GM18868 (cell line): Measurements from ENCODE around the gene VPS16.

Experiments used
- ATAC-seq: cut with Tn5 transposase; IDR thresholded peaks from one replicate; pipeline ENCODE4 v1.9.1; 2021; ENCODE audit warnings: mild to moderate bottlenecking, moderate library complexity; ENCODE audit not compliant: unreplicated experiment

VPS16 gene

GRCh38 chr20:2834401-2835110 lies 6.0 kb upstream of the VPS16 start:
- no peak for ATAC-seq

DNA sequence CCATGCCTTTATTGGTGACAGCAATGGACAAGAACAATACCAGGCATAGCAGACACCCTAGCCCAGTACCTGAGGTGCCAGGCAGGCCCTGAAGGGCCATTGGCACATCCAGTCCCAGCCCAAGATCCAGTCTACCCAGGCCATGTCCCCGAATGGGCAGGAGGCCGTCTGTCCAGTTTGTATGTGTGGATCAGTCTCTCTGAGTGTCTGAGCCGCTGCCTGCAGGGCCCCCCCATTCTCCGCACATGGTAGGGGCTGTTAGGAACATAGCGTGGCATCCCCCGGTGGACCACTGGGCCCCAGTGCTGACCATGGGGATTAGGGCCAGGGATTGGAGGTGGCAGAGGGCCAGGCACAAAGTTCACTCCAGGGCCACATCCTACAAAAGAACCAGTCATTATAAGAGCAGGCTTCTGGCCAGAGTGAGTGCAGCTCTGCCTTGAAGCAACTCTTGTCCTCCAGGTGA lies 5.2 kb upstream of the VPS16 start:
- no peak for ATAC-seq

GRCh38 chr20:2836035-2836434 lies 4.5 kb upstream of the VPS16 start:
- ATAC-seq, result no peak

DNA sequence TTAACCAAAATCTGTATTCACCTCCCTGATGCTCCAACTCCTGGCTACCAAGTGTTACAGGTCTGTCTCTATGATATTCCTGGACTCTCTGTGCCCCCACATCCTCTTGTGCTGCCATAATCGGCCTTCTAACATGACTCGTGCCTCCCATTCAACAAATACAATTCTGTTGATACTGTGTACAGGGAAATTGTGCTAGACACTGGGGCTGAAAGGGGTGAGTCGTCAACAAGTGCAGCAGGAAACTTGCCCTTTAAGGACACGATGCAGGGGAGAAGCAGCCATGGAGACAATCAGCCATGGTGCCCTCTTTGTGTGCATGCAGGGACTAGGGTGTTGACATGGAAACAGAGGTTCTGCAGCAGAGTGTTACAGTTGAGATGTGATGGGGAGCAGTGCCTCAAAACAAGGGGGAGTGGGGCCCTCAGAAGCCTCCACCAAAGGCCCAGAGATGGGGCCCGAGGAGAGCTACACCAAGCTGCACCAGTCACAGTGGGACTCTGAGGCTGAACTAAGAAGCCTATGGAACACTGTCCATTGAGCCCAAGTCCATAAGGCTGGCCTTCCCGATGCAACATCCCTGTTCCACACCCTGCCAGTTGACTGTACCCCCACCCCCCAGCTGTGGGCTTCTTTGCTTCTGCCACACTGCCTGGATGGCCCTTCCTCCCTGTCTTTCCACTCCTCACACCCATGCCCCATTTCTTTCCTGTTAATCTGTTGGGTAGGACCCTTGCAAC lies 3.2 kb upstream of the VPS16 start:
- no peak for ATAC-seq

- no peak for ATAC-seq
Observed at GRCh38 chr20:2838170-2838797, 2.3 kb upstream of the VPS16 start.

DNA sequence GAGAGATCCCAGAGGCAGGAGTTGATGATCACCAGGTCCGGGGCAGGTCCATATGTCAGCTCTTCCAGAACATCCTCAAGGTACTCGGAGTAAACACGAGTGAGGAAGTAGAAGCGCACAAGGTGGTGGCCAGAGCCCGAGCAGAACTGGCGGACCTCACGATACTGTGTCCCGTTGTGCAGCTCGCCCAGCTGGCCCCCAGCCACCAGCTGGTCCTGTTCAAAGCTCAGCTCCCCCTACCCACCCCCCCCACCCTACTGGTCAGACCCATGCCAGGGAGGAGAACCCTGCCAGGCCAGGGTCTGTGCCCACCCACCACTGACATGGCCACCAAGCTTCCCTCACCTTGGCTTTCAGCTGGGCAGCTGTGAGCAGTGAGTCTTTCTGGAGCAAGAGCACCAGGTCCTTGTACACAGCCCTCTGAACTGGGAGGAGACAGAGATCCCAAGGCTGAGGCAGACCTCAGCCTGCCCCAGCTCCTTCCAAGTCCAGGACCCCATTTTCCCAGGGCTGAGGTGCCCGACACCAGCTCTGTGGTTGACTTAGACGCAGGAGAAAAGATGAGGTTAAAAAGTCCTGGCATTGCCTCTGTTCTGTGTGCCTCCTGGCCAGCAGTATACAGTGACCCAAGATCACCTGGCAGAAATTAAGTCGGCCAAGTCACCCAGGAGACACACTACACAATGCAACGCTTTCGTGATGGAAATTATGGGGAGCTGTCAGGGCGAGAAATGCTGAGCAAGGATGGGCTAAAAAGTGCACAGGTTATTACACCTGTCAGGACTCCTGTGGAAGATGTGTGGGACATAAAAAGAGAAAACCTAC lies 1.5 kb upstream of the VPS16 start:
- ATAC-seq, result no peak

- no peak for ATAC-seq
Observed at GRCh38 chr20:2839732-2840137, 810 bp upstream of the VPS16 start.

DNA sequence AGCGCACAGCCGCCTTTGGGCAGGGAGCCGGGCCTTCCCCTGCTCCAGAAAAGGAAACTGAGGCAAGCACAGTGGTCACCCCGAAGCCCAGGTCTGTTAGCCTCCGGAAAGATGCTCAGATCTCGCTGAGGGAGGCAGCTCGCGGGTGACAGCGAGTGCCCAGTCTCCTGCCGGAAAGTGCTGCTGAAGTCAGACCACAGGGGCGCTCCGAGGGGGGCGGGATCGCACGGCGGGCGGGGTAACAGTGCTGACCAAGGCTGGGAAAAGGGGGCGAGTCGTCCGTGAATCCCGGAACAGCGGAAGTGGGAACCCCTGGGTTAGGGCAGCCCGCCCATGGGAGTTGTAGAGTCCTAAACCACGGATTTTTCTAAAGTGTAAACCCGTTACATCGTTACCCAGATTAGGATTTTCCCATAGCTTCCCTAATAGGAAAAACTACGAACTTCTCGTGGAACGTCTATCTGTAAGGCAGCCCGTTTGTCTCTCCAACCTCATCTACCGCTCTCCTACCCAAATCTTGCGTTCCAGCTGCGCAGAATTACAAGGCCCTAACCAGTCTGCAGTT lies 504 bp downstream of the VPS16 start:
- peak; percentile 32 for ATAC-seq

- ATAC-seq, result no peak
Observed at GRCh38 chr20:2845607-2846006, 5.1 kb downstream of the VPS16 start.

GRCh38 chr20:2846698-2847097 lies 6.2 kb downstream of the VPS16 start:
- no peak for ATAC-seq

GRCh38 chr20:2847802-2848201 lies 7.3 kb downstream of the VPS16 start:
- no peak for ATAC-seq

DNA sequence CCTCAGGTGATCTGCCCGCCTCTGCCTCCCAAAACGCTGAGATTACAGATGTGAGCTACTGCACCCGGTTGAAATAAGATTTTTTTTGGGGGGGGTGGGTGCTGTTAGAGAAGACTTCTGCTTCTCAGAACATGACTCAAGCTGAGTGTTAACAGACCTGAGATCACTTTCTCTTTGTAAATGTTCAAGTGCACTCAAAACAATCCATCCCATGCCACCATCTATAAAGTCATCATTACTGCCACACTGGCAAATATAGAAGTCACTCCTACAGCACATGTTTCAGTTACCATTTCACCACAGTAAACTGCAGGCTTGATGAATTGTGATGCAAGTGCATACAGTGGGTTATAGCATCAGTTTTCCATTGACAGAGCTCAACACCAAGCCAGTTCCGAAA lies 9.0 kb downstream of the VPS16 start:
- ATAC-seq, result no peak

DNA sequence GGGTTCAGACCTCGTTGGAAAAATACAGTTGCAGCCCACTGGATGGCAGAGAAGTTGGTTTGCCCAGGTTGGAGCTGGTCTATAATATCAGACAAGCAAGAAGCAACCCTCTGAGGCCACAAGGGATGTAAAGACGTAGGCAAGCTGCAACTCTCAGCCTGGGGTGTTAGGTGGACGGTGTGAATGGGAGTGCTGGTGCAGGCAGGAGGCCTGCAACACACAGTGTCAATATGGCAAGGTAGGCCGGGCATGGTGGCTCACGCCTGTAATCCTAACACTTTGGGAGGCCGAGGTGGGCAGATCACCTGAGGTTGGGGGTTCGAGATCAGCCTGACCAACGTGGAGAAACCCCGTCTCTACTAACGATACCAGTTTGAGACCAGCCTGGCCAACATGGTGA lies 10.5 kb downstream of the VPS16 start:
- no peak for ATAC-seq

DNA sequence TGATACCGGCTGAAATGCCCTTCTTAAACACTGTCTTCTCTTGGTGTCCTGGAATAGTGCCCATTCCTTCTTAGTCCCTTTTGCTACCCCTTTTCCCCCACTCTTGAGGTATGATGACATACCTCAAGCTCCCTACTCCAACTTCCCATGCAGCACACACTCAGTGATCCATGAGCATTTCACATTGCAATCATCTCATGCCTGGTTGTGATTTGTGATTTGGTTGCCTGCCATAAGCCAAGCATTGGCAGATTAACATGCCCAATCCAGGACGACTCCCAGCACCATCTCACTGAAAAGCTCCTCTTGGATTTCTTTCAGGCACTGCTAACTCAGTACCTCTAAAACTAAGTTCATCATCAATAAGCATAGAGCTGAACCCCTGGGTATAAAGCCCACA lies 18.0 kb downstream of the VPS16 start:
- ATAC-seq, result no peak

- ATAC-seq, result no peak
Observed at GRCh38 chr20:2859330-2860121, 19.0 kb downstream of the VPS16 start.

DNA sequence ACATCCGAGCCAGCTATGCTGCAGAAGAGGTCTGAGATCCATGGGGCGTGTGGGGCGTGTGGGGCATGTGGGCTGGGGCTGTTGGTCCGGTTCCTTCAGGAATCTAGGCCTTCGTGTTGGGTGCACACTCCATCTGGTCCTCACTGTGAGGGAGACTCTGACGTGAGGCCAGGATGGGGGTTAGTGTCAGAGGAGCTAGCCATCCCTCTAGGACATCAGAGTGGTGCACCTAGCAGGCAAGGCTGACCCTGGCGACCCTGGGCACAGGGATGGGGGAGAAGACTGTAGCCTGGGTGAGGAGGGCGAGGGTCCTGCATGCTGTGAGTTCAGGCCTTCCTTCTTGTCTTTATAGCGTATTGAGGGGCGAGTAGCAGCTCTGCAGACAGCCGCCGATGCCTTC lies 24.1 kb downstream of the VPS16 start:
- ATAC-seq, result no peak

- no peak for ATAC-seq
Observed at GRCh38 chr20:2865101-2865500, 24.6 kb downstream of the VPS16 start.

DNA sequence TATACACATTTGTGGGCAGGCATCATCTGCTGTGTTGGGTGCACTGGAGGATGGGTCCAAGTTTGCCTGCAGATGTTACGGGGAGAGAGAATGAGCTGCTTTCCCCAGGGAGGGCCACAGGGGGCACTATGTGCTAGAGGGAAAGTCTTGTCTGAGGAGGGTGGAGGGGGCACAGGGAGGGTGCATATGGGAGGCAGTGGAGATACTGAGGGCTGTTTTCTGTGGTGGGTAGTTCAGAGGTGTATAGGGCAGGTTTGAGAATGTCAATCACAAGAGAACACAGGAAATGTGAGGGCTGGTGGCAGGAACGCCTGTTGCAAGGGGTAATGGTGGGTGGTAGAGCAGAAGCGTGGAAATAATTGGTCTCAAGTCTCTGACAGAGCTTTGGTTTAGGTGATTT lies 25.1 kb downstream of the VPS16 start:
- no peak for ATAC-seq

DNA sequence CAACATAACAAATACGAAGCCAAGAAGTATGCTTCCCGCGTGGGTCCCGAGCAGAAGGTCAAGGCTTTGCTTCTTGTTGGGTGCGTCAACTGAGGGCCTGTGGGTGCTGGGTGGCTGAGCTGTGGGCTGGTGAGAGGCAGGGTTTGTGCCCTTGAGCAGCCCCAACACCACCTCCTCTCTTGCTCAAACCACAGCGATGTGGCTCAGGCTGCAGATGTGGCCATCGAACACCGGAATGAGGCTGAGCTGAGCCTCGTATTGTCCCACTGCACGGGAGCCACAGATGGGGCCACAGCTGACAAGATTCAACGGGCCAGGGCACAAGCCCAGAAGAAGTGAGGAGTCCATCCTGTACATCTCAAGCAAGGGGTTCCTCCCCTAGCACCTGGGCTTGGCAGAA lies 25.7 kb downstream of the VPS16 start:
- ATAC-seq, result no peak
